Body of pancreas (tissue), 4 donors: Measurements from ENCODE around the gene BCAR1.

ENCODE experiments used
- POLR2A ChIP-seq, 3 donors: fragments of 450-650 bp; IDR thresholded peaks; one replicate each; pipeline ENCODE4 v1.6.1; 2016; ENCODE audit warnings: antibody characterized with exemption in 3 of 3, mild to moderate bottlenecking in 2 of 3
- TF ChIP-seq, protein P1 (sequence below), 7 experiments: fragments of 450-650 bp in 4 of 7; fragments of 200-600 bp in 3 of 7; sonication (generic) in 3 of 7; IDR thresholded peaks; one replicate each; pipeline ENCODE4 v1.5.1; 2016 to 2019; ENCODE audit warnings: antibody characterized with exemption in 7 of 7

DNA sequence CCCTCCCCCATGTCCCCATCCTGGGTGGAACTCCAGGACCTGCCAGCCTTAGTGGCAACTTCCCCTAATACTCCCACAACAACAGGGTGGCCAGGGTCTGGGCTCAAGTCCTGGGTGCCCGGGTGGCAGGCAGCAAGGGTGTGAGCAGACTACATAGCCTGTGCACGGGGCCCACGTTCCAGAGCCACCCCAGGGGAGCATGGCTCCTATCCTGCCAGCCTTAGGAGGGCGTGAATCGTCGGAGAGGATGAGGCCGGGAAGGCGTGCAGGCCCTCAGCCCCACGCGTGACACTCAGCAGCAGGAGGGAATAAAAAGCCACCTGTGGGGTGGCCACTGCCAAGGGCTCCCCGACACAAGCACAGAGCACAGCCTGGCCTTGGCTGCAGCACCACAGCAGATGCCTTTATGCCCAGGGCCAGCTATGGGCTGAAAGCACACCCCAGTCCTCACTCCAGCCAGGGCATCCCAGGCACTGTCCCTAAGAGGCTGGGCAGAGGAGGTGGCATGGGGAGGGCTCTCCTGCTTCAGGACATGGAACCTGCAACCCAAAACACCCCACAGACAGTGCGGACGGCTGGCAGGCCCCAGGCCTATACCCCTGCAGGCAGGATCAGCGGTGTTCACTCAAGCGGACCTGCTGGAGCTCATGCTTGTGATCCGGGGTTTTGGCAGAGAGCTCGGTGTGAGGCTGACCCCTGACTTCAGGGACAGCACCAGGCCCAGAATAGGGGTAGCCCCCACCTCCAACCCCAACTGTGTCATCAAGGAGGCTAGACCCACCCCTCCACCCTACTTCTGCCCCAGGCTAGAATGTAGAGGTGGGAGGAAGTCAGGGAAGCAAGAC, 2.7 kb downstream of the BCAR1 start:
- TF ChIP-seq, protein P1, sequence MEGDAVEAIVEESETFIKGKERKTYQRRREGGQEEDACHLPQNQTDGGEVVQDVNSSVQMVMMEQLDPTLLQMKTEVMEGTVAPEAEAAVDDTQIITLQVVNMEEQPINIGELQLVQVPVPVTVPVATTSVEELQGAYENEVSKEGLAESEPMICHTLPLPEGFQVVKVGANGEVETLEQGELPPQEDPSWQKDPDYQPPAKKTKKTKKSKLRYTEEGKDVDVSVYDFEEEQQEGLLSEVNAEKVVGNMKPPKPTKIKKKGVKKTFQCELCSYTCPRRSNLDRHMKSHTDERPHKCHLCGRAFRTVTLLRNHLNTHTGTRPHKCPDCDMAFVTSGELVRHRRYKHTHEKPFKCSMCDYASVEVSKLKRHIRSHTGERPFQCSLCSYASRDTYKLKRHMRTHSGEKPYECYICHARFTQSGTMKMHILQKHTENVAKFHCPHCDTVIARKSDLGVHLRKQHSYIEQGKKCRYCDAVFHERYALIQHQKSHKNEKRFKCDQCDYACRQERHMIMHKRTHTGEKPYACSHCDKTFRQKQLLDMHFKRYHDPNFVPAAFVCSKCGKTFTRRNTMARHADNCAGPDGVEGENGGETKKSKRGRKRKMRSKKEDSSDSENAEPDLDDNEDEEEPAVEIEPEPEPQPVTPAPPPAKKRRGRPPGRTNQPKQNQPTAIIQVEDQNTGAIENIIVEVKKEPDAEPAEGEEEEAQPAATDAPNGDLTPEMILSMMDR (IDR thresholded peaks at IDR 0.05), result no peak
- TF ChIP-seq POLR2A (IDR thresholded peaks at IDR 0.05), result no peak
